Heart left ventricle (tissue), 16 donors: ENCODE measurements around the gene LRP11. TPM values are rescaled to one million over a fixed set of nuclear protein-coding genes. Genes with fewer than 3 reads are reported as not detected.

Source experiments
- ATAC-seq, 4 donors: fragments of 200-7000 bp; cut with Tn5 transposase; one replicate each; pipeline ENCODE4 v1.9.1; 2020 to 2022; ENCODE audit warnings: moderate library complexity in 4 of 4, mild to moderate bottlenecking in 3 of 4, moderate number of reproducible peaks in 1 of 4
- DNase-seq, 5 donors: peaks; one replicate each; pipeline ENCODE4 v3.0.0-alpha.2; 2020
- H3K27ac ChIP-seq, 12 donors: fragments of 200-600 bp; sonication (generic) in 4 of 12; one replicate each; pipeline versions ENCODE4 v1.5.0 to v1.8.0; 2016 to 2022; ENCODE audit warnings: mild to moderate bottlenecking in 2 of 12
- H3K27me3 ChIP-seq, 9 donors: fragments of 200-600 bp; sonication (generic) in 2 of 9; one replicate each; pipeline versions ENCODE4 v1.5.1 to v1.8.0; 2016 to 2022; ENCODE audit warnings: mild to moderate bottlenecking in 3 of 9
- H3K36me3 ChIP-seq, 9 donors: fragments of 200-600 bp; sonication (generic) in 2 of 9; one replicate each; pipeline versions ENCODE4 v1.5.0 to v1.8.0; 2018 to 2022; ENCODE audit warnings: mild to moderate bottlenecking in 2 of 9
- H3K4me1 ChIP-seq, 12 donors: fragments of 200-600 bp; sonication (generic) in 4 of 12; one replicate each; pipeline versions ENCODE4 v1.5.0 to v1.8.0; 2016 to 2022; ENCODE audit warnings: mild to moderate bottlenecking in 3 of 12
- H3K4me3 ChIP-seq, 12 donors: fragments of 200-600 bp; sonication (generic) in 4 of 12; one replicate each; pipeline versions ENCODE4 v1.5.0 to v1.8.0; 2017 to 2022; ENCODE audit warnings: mild to moderate bottlenecking in 9 of 12, moderate library complexity in 4 of 12
- H3K9me3 ChIP-seq, 12 donors: fragments of 200-600 bp; sonication (generic) in 4 of 12; one replicate each; pipeline versions ENCODE4 v1.5.0 to v1.8.0; 2016 to 2022; ENCODE audit warnings: mild to moderate bottlenecking in 1 of 12
- CTCF ChIP-seq, 12 donors: fragments of 200-600 bp; sonication (generic) in 4 of 12; IDR thresholded peaks; one replicate each; pipeline versions ENCODE4 v1.5.0 to v1.8.0; 2018 to 2022; ENCODE audit warnings: antibody characterized with exemption in 12 of 12, mild to moderate bottlenecking in 5 of 12
- POLR2A ChIP-seq, 2 donors: fragments of 450-650 bp; IDR thresholded peaks; one replicate each; pipeline ENCODE4 v1.6.1; 2017; ENCODE audit warnings: antibody characterized with exemption in 2 of 2, mild to moderate bottlenecking in 2 of 2, moderate library complexity in 2 of 2
- WGBS, 4 donors: extraction: QIAGEN DNeasy Blood & Tissue Kit in 2 of 4; methylation state at CpG; one replicate each; pipeline versions ENCODE4 v1.1.5 to v1.1.7; 2013 to 2018; 5-methylcytosine and 5-hydroxymethylcytosine counted together
- intact Hi-C, 10 donors: fragments of 100-400 bp; cut with DNase I; formaldehyde crosslinking; loops; one replicate each; pipeline versions ENCODE4 v1.11.1 to v1.14.2; 2022
- polyA plus RNA-seq, 2 donors: library from polyadenylated mRNA; stranded (reverse); fragments of 200-250 nt; gene quantifications; one replicate each; pipeline ENCODE4 v1.2.3, GENCODE V29; 2013
- total RNA-seq, 9 donors: library from RNA; depleted of rRNA in 2 of 9; stranded (reverse); fragments of >200 nt in 2 of 9; fragmentation: NEBNext Ultra II Directional in 3 of 9; extraction: Animal tissue kit (Norgen Biotek cat#: 25700) in 3 of 9; gene quantifications; one replicate each; pipeline versions ENCODE4 v1.1.0 to v1.2.4, GENCODE V29; 2016 to 2023
- donor health status: ischemic (EF 13 %, LVEDD 7.1; RV severe dilation, severe dysfunction).
- donor health status: healthy with polysubstance abuse.
- donor health status: DM: no; HTN: yes; CAD: no.
- donor health status: DM: no; HTN: no; CAD: no.
- donor health status: ischemic (EF 25% LVEDD 6.9; RV normal size, moderate dysfunction).
- donor health status: ischemic (EF 25% LVEDD 5.7; RV mildly dilated, moderate dysfunction).
- donor health status: healthy.
- donor health status: DM: yes; HTN: yes; CAD: no.
- donor health status: ischemic (EF 35%, LVEDD 5.7; RV mildly dilated, moderate dysfunction).
- donor health status: nonischemic (EF 11% LVEDD 7.7; RV severe dilation, severe dysfunction).
- donor health status: DM: yes; HTN: yes; CAD: no.
- donor health status: PGD.
- donor health status: ischemic (EF 29% LVEDD 5.4; RV normal size, mild dysfunction).
- donor health status: nonischemic (EF 23%, LVEDD 6.1; RV moderate dilation, normal function).

LRP11 gene
- total and polyA plus RNA-seq, 11 donors, result 5.0 to 23.8 (median 12.5) TPM

- intact Hi-C loops, result no loop called here
- no peak for ATAC-seq
- peaks cover 0 to 14% (median 0%) of the 10 kb centered on the region in 12 donors for H3K4me1 ChIP-seq
- peaks cover 0 to 13% (median 0%) of the 10 kb centered on the region in 12 donors for H3K9me3 ChIP-seq
- TF ChIP-seq POLR2A (IDR thresholded peaks at IDR 0.05) (no peak), CTCF (IDR thresholded peaks at IDR 0.05) (no peak)
- DNase-seq, result no peak
- no peak overlapping the region for H3K4me3 ChIP-seq
- no peaks in the 10 kb centered on the region for H3K36me3 ChIP-seq
- 82 to 92% (median 84%) methylated on average over 5 of the region's 5 CpGs for WGBS, 4 donors
- no peaks in the 10 kb centered on the region for H3K27me3 ChIP-seq
- H3K27ac ChIP-seq, result no peak overlapping the region
These were observed 39.9 kb upstream of the LRP11 start for GRCh38 chr6:149903938-149904611.

GRCh38 chr6:149901444-149902140 lies 37.4 kb upstream of the LRP11 start:
- peaks cover 0 to 28% (median 11%) of the 10 kb centered on the region in 12 donors for H3K4me1 ChIP-seq
- WGBS, 4 donors, result 83 to 87% (median 86%) methylated on average over 6 of the region's 6 CpGs
- ATAC-seq, result no peak
- no peak for TF ChIP-seq POLR2A (IDR thresholded peaks at IDR 0.05)
- no peak for TF ChIP-seq CTCF (IDR thresholded peaks at IDR 0.05)
- H3K9me3 ChIP-seq, result no peaks in the 10 kb centered on the region
- no peak overlapping the region for H3K4me3 ChIP-seq
- no peaks in the 10 kb centered on the region for H3K36me3 ChIP-seq
- intact Hi-C loops, result no loop called here
- no peaks in the 10 kb centered on the region for H3K27me3 ChIP-seq
- H3K27ac ChIP-seq, result no peak overlapping the region
- no peak for DNase-seq

- ATAC-seq, result no peak
- Histone ChIP-seq H3K36me3 (no peaks in the 10 kb centered on the region), H3K27me3 (no peaks in the 10 kb centered on the region), H3K9me3 (no peaks in the 10 kb centered on the region), H3K4me1 (peaks cover 4 to 32% (median 17%) of the 10 kb centered on the region in 12 donors), H3K27ac (no peak overlapping the region), H3K4me3 (no peak overlapping the region)
- no peak for DNase-seq
- WGBS, 4 donors, result 71 to 92% (median 90%) methylated on average over 10 to 11 of the region's 11 CpGs
- no peak for TF ChIP-seq POLR2A (IDR thresholded peaks at IDR 0.05)
- no peak for TF ChIP-seq CTCF (IDR thresholded peaks at IDR 0.05)
- intact Hi-C loops, result no loop called here
These were observed 36.7 kb upstream of the LRP11 start for GRCh38 chr6:149900620-149901443.
